ENCODE data around the gene TMCC1.

The TMCC1 gene

DNA sequence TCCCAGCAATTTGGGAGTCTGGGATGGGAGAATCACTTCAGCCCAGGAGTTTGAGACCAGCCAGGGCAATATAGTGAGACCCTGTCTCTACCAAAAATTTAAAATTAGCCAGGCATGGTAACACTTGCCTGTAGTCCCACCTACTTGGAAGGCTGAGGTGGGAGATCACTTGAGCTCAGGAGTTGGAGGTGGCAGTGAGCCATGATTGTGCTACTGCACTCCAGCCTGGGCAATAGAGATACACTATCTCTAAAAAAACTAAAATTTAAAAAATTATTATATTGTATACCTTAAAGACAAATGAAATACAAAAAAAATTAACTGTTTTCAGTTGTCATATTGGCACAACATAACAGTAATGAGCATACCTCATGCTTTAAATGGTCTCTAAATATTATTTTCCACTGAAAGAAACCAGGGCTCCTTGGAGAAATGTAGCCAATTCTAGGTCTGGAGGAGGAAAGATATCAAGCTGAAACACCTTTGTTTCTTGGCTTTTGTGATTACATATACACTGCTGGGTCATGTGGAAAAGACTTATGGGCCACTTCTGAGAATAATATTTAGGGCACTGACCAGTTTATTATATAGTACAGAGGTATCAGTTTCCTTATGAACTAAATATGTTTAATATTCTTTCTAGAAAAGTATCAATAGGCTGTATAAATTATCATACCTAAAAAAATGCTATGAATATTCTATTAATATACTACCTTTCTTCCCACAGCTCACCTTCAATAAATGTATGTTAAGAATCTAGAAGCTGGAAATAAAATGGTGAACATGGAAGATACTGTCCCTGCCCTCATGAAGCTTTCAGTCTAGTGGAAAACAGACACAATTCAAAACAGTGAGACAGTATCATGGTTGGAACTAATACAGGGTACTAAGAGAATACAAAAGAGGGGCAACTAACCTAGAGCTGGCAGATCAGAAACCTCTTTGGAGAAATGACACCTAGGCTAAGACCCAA is 119.5 kb downstream of the TMCC1 start:
- CTCF ChIA-PET = interaction anchor here (0.6 kb wide), 1 partner anchor 13 kb away, joined by 3 read pairs; no protein-coding TSS in a partner anchor
- TF ChIP-seq CTCF (conservative IDR thresholded peaks at IDR 0.05; ENCODE audit: low read depth) = no peak
- no peak for DNase-seq (ENCODE audit: low spot score)
- no peak overlapping the region for H3K27ac ChIP-seq
- POLR2A ChIA-PET (ENCODE audit: low non-redundant PET) = no interaction called here

GRCh38 chr3:129770604-129771003 is 122.9 kb downstream of the TMCC1 start:
- POLR2A ChIA-PET (ENCODE audit: low non-redundant PET) = no interaction called here

DNA sequence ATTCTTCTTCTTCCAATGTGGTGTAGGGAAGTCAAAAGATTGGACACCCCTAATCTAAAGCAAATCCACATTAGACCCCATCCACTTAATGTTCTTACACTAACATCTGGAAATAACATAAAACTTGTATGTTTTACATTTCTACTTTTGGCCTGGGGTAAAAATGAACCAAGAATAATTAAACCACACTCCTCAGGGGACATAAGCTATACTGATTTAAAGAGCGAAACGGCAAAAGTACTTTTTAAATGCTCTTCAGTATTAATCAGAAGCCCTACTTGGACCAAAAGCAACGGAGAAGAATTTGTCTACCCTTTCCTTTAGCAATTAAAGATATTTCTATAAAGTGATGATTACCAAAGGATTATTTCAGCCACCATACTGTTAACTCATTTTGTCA is 123.9 kb downstream of the TMCC1 start:
- POLR2A ChIA-PET (ENCODE audit: low non-redundant PET) = no interaction called here
- DNase-seq (ENCODE audit: low spot score) = no peak
- CTCF ChIA-PET = interaction anchor here (1.2 kb wide), 1 partner anchor 14 kb away, joined by 5 read pairs; no protein-coding TSS in a partner anchor
- no peak overlapping the region for H3K27ac ChIP-seq
- no peak for TF ChIP-seq CTCF (conservative IDR thresholded peaks at IDR 0.05; ENCODE audit: low read depth)

More at GRCh38 chr3:129770604-129771003, 122.9 kb downstream of the TMCC1 start:
- no peak for TF ChIP-seq CTCF (conservative IDR thresholded peaks at IDR 0.05; ENCODE audit: low read depth)
- CTCF ChIA-PET = no interaction called here
- no peak overlapping the region for H3K27ac ChIP-seq
- no peak for DNase-seq (ENCODE audit: low spot score)

GRCh38 chr3:129768728-129769127 is 124.8 kb downstream of the TMCC1 start:
- H3K27ac ChIP-seq = no peak overlapping the region
- POLR2A ChIA-PET (ENCODE audit: low non-redundant PET) = no interaction called here

GRCh38 chr3:129766135-129766534 is 127.4 kb downstream of the TMCC1 start:
- TF ChIP-seq CTCF (conservative IDR thresholded peaks at IDR 0.05; ENCODE audit: low read depth) = no peak
- DNase-seq (ENCODE audit: low spot score) = no peak
- no peak overlapping the region for H3K27ac ChIP-seq
- POLR2A ChIA-PET (ENCODE audit: low non-redundant PET) = no interaction called here
- CTCF ChIA-PET = no interaction called here

More at GRCh38 chr3:129768728-129769127, 124.8 kb downstream of the TMCC1 start:
- CTCF ChIA-PET = interaction anchor here (1.2 kb wide), 1 partner anchor 15 kb away, joined by 5 read pairs; no protein-coding TSS in a partner anchor
- TF ChIP-seq CTCF (conservative IDR thresholded peaks at IDR 0.05; ENCODE audit: low read depth) = no peak
- no peak for DNase-seq (ENCODE audit: low spot score)

- POLR2A ChIA-PET (ENCODE audit: low non-redundant PET) = no interaction called here
Observed at GRCh38 chr3:129764090-129764489, 129.4 kb downstream of the TMCC1 start.

More at GRCh38 chr3:129764090-129764489, 129.4 kb downstream of the TMCC1 start:
- CTCF ChIA-PET = no interaction called here
- TF ChIP-seq CTCF (conservative IDR thresholded peaks at IDR 0.05; ENCODE audit: low read depth) = no peak
- no peak overlapping the region for H3K27ac ChIP-seq
- DNase-seq (ENCODE audit: low spot score) = no peak

Measured in RWPE1 (cell line).